Fibroblast of the aortic adventitia (primary cell): ENCODE results near the gene DPP6. TPM values are rescaled to one million over a fixed set of nuclear protein-coding genes. Genes with fewer than 3 reads are reported as not detected.

Experiments
- DNase-seq: peaks from one replicate; pipeline ENCODE4 v3.0.0-alpha.2; 2010; ENCODE audit warnings: low read depth
- H3K4me3 ChIP-seq: 2 replicates; pipeline ENCODE4 v1.5.1; 2011; ENCODE audit warnings: low read depth, mild to moderate bottlenecking, control low read depth, low read length, moderate library complexity
- CTCF ChIP-seq: IDR thresholded peaks from 2 replicates; pipeline ENCODE4 v1.5.1; 2011; ENCODE audit warnings: mild to moderate bottlenecking, low read length, control low read depth, inconsistent platforms; ENCODE audit not compliant: insufficient read depth
- total RNA-seq: library from RNA; depleted of rRNA; stranded (reverse); fragments of >200 nt; gene quantifications from 2 replicates; pipeline ENCODE4 v1.2.3, GENCODE V29; 2012; ENCODE audit warnings: low replicate concordance

DPP6 gene
- total RNA-seq, 1 donor = not detected

GRCh38 chr7:154427533-154427932 lies 375.3 kb downstream of the DPP6 start:
- H3K4me3 ChIP-seq = no peak overlapping the region
- DNase-seq = no peak
- TF ChIP-seq CTCF = no peak

- H3K4me3 ChIP-seq = no peak overlapping the region
- DNase-seq = no peak
- TF ChIP-seq CTCF = no peak
Observed at GRCh38 chr7:154429666-154430404, 377.6 kb downstream of the DPP6 start.

- TF ChIP-seq CTCF = no peak
- no peak overlapping the region for H3K4me3 ChIP-seq
- DNase-seq = no peak
Observed at GRCh38 chr7:154430640-154431039, 378.4 kb downstream of the DPP6 start.

- H3K4me3 ChIP-seq = no peak overlapping the region
- no peak for DNase-seq
- no peak for TF ChIP-seq CTCF
Observed at GRCh38 chr7:154431045-154431444, 378.8 kb downstream of the DPP6 start.

- DNase-seq = no peak
- H3K4me3 ChIP-seq = no peak overlapping the region
- no peak for TF ChIP-seq CTCF
Observed at GRCh38 chr7:154433632-154434598, 381.7 kb downstream of the DPP6 start.

- no peak for DNase-seq
- no peak for TF ChIP-seq CTCF
- no peak overlapping the region for H3K4me3 ChIP-seq
Observed at GRCh38 chr7:154436560-154436959, 384.4 kb downstream of the DPP6 start.
